DMS 273 (cell line): Measurements from ENCODE around the gene CYBC1.
"Not testable (repeated sequence)": the region's sequence is repeated elsewhere in the genome, so short reads cannot be mapped to it uniquely, and the experiment has no call there.

Source experiments
- DNase-seq: peaks from one replicate; lab custom pipeline; 2025; ENCODE audit not compliant: unreplicated experiment; lab: John Stamatoyannopoulos, UW

Gene CYBC1

GRCh38 chr17:82435601-82436583, 14.7 kb downstream of the CYBC1 start:
- no peak for DNase-seq

DNA sequence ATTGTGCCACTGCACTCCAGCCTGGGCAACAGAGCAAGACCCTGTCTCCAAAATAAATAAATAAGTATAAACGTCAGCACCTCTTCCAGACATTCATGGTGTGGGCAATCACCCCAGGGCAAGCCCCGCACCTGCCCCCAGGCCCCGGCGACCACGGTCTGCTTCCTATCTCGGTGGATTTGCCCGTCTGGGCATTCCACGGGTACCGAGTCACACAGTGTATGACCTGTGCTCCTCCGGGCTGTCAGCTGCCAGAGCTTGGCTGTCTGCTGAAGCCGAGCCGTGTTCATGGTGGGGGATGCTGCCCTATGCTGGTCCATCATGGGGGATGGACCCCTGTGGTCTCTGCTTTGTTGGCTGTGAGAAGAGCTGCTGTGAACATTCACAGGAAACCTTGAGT, 15.4 kb downstream of the CYBC1 start:
- DNase-seq: no peak

GRCh38 chr17:82434216-82434565, 16.4 kb downstream of the CYBC1 start:
- no peak for DNase-seq

DNA sequence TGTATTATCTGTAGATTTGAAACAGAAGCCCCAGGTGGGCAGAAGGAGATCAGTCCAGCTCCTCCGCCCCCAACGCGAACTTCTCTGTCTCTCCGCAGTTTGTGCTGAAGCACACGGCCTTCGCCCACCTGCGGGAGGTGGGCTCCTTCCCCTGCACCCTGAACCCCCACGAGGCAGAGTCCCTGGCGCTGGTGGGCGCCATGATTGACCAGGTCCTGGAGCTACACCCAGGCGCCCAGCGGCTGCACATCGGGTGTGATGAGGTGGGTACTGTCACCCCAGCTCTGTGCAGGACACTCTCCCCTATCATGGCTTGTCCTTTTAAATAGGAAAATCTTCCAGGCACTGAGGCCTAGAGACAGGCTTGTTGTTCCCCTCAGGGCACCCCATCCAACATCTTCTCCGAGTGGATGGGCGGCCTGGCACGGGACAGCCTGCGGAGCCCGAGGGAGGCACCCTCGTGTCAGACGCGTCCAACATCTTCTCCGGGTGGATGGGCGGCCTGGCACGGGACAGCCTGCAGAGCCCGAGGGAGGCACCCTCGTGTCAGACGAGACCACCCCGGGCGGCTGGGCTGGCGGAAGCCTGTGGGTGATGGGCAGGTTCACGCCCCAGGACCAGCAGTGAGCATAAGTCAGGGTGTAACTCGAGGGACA, 16.9 kb downstream of the CYBC1 start:
- no peak for DNase-seq

DNA sequence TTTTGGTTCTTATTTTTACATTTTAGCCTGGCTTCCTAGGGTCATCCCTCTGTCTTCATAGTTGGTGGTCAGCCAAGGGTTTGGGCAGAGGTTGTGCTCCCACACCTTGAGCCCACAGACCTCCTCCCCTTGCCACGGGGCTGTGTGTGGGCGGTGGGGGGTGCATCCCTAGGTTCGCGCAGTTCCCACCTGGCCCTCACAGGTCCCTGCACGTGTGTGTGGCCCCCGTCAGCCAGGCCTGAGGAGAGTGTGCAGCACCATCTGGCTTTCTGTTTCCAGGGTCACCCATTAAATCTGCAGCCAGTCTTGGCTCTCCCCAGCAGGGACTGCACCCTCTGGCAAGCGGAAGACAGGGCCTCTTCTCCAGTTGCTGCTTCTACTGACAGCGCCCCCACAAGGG, 18.5 kb downstream of the CYBC1 start:
- DNase-seq: peak; percentile 57

DNA sequence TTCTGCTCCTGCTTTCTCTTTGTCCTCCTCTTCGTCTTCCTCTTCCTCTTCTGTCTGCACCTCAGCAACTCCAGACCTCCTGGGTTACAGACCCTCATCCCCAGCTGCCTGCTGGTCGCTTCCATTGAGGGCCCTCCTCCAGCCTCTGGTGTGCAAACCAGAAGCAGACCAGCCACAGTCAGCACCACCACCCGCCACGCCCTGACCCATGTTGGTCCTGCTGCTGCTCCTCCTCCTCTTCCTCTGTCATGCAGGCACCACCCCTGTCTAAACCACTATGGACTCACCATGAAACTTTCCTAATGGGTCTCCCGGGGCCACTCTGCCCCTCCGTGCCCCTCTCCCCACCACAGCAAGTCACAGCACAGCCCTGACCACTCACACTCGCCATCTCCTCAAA, 20.7 kb downstream of the CYBC1 start:
- no peak for DNase-seq

GRCh38 chr17:82428546-82428945, 22.0 kb downstream of the CYBC1 start:
- DNase-seq: no peak

DNA sequence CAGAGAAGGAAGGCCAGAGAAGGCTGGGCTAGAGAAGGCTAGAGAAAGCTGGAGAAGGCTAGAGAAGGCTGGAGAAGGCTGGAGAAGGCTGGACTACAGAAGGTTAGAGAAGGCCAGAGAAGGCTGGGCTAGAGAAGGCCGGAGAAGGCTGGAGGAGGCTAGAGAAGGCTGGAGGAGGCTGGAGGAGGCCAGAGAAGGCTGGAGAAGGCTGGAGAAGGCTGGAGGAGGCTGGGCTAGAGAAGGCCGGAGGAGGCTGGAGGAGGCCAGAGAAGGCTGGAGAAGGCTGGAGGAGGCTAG, 25.7 kb downstream of the CYBC1 start:
- no peak for DNase-seq

- DNase-seq: peak; percentile 75
Observed at GRCh38 chr17:82424001-82424862, 26.3 kb downstream of the CYBC1 start.

DNA sequence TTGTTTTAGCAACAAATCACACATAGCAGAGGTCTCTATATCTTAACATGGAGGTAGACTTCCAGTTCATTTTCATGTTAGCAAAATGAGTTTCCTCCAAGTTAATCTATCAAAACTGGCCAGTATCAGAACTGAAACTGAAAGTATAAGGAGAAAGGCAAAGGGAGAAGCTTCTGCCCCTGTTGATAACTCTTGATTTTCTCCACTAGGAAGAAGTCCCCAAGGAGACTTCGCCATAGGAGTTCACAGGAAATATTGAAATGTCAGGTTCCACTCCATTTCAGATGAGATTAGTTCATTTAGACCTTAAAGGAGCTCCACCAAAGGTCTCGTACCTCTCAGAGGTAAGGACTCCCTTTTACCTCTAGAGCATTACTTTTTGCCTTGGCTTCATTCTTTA, 31.0 kb downstream of the CYBC1 start:
- DNase-seq: no peak

DNA sequence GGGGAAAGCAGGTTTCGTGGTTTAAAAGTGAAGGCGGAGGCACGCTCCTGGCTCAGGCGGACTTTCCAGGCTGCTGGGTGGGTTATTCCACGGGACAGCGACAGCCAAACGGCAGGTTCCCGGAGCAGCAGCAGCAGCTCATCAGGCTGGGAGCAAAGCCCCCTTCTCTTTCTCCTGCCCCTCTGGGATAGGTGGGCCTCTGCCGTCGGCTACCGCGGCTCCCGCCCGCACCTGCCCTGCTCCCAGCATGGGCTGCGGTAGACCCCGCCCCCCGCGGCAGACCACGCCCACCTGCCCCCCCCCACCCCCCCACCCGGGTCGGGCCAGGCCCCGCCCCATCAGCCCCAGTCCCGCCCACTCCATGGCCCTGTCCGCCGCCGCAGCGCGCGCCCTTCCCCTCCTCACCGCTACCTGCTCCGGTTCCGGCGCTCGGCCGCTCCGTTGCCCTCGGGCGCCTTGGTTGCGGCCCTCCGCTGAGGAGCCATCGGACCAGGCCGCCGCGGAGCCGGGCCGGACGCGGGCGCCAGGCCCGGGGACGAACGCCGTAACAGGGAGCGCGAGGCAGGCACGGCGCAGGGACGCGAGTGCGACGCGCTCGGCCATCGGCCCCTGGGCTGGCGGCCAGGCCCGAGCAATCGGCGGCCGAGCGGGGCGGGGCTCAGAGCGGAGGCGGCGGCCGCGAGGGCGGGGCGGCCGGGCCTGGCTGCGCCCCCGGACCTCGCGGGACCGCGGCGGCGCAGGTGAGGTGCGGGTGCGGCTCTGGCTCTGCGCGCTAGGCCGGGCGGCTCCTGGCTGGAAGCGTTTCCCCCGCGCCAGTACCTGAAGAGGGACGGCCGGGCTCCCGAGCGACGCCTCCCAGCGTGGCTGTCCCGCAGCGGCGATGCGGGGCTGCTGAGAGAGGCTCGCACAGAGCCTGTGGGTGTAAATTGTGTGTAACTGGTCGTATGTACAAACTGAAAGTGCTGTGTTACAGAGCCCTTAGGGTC, 32.3 kb downstream of the CYBC1 start, which contains the start of the genes HEXD and OGFOD3:
HEXD (plus strand) TSS at position 347 of the 986 bp plus-strand sequence. CDS start 1,453 bp downstream, outside the sequence.
OGFOD3 (minus strand) TSS at position 586 of the 986 bp plus-strand sequence; CDS start at position 485, 101 bp downstream.
- DNase-seq: peak; percentile 94

- DNase-seq: peak; percentile 41
Observed at GRCh38 chr17:82416771-82417170, 33.8 kb downstream of the CYBC1 start.

DNA sequence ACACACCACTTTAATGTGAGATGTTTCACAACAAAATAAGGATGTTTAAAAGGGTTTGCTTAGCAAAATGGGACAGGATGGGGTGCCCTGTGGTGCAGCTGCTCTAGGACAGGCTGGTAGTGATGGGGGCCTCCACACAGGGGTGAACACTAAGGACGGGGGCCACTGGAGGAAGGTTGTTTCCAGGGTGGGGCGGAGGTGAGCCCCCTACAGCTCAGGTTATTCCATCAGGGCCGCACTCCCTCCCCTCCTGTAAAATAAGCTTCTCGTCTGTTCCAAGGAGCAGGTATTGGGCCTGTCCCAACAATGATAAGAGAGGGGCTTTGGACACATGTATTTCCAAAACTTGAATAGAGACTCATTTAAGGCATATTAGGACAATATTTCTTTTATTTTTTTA, 34.3 kb downstream of the CYBC1 start:
- no peak for DNase-seq

DNA sequence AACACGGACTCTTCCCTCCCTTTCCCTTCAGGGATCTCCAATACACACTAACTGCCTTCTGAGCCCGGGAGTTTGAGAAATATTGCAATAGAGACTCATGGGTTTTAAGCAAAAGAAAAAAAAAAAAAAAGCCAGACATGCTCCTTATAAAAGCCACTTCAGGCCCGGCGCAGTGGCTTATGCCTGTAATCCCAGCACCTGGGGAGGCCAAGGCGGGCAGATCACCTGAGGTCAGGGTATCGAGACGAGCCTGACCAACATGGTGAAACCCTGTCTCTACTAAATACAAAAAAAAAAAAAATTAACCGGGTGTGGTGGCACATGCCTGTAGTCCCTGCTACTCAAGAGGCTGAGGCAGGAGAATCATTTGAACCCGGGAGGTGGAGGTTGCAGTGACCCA, 34.8 kb downstream of the CYBC1 start:
- no peak for DNase-seq

- no peak for DNase-seq
Observed at GRCh38 chr17:82415336-82415735, 35.2 kb downstream of the CYBC1 start.

- peak; percentile 64 for DNase-seq
Observed at GRCh38 chr17:82414548-82415281, 35.8 kb downstream of the CYBC1 start.

DNA sequence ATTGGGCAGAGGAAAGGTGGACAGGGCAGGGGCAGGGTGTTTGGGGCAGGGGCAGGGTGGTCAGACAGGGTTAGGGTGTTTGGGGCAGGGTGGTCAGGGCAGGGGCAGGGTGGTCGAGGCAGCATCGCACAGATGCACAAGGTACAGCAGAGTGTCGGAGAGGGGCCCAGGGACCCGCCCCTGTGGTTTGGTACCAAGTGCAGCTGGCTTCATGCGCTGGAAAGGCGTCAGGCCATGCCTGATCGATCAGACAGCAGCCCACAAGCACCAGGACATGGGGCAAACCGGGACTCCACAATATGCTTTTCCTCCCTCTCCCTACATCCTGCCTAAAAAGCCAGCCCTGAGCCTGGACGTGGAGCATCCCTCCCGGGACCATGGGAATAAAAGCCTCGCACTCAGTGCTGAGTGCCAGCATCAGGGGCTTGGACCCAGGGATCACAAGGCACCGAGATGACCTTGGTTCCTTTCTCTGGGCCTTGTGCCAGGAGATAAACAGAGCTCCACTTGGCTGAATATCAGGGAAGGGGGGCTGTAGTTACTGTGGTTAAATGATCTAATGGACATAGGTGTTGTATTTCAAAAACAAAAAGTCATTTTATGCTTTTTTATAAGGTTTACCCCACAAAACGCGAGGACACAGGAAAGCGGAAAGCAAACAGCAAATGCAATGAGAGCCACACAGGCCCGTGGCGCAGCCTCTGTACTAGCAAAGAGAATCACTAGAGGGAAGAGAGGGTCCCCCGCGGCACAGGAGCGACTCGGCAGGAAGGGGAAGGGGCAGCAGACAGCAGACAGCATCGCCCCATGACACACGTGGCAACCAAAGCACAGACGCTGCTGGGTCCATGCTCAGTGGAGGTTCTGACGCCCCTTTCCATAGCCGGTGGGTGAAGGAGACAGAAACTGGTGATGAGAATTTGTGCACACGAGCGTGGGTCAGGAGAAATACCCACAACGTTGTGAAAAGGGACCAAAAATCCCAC, 37.7 kb downstream of the CYBC1 start:
- DNase-seq: peak; percentile 38

- DNase-seq: not testable (repeated sequence)
Observed at GRCh38 chr17:82412081-82412480, 38.5 kb downstream of the CYBC1 start.
